Limb (tissue), 2 donors: ENCODE data around the gene TRIO.

Experiments
- DNase-seq, 2 donors: peaks; one replicate each; pipeline ENCODE4 v3.0.0-alpha.2; 2016; ENCODE audit errors: extremely low spot score in 2 of 2

TRIO gene

DNA sequence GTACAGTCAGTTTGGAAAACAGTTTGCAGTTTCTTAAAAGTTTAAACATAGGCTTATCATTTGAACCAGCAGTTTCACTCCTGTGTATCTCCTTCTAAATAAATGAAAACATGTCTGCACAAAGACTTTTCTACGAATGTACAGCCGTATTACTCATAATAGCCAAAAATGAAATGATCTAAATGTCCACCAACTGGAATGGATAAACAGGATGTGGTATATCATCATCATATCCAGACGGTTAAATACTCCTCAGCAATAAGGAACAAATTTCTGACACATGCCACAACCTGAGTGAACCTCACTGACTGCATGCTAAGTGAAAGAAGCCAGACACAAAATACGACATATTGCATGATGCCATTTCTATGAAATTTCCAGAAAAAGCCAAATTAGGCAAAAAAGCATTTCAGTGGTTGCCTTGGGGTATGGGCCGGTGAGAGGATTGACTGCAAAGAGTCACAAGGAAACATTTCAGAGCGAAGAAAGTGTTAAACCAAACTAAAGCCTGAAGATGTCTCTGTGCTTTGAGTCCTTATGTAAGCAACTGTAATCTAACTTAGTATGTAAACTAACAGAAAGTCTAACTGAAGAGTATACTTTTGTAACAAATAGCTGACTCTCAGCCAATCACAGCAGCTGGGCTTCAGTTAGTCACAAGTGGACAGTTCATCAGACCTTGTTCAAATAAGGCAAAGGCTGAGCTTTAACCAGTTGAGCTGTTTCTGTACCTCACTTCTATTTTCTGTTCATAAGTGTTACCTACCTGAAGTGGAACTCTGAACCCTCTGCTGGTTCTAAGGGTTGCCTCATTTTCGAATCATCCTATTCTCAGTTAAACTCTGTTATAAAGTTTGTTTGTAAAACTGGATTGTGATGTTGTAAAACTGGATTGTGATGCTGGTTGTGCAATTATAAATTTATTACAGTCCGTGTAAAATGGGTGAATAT lies 65.2 kb downstream of the TRIO start:
- no peak for DNase-seq

- no peak for DNase-seq
These were observed 66.2 kb downstream of the TRIO start for GRCh38 chr5:14209222-14209822.

- no peak for DNase-seq
These were observed 66.7 kb downstream of the TRIO start for GRCh38 chr5:14209836-14210235.

DNA sequence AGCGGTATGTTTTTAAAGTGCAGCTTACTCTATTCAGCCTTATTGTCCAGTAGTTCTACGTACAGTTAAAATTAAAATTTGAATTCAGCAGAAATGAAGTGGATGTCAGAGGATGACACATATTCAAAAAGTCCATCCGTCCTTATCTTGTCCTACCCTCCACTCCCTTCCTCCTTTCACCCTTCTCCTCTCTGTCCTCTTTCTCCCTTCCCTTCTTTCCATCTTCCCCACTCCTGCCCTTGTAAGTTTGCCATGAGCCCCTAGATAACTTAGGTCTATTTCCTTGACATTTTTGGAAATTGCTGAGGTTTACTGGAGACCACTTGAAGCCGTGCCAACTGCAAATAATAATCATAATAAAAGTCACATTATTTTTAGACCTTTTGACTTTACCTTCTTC lies 67.6 kb downstream of the TRIO start:
- DNase-seq: no peak

DNA sequence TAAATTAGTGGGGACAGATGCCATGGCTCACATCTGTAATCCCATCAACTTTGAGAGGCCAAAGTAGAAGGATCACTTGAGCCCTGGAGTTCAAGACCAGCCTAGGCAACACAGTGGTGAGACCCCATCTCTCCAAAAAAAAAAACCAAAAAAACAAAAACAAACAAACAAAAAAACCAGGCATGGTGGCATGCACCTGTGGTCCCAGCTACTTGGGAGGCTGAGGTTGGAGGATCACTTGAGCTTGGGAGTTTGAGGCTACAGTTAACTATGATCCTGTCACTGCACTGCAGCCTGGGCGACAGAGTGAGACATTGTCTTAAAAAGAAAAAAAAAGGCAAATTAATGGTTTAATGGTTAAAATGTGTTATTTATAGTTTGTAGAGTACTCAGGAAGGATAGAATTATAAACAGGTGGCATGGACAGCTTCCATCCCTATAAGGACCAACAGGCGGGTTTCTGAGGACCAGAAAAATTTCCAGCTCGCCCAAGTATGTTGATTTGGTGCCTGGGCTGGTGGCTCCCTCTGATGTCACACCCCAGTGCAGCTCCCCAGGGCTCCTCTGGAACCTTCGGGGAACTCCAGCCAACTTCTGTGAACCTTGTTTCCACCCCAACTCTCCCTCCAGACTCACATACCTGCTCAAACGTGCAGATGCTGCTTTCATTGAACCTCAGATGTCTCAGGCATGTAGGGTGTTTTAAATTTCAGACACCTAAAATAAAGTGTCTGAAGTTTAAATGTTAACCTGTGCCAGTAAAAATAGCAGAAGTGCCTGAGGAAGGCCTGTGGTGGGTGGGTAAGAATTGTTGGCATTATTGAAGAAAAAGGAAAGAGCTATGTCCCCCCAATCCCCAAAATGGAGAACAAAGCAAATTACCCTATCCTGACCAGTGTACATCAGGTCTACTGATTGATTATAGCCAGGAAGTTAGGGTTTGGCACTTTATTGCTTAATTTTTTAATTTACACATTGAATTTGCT lies 69.0 kb downstream of the TRIO start:
- DNase-seq: no peak

DNA sequence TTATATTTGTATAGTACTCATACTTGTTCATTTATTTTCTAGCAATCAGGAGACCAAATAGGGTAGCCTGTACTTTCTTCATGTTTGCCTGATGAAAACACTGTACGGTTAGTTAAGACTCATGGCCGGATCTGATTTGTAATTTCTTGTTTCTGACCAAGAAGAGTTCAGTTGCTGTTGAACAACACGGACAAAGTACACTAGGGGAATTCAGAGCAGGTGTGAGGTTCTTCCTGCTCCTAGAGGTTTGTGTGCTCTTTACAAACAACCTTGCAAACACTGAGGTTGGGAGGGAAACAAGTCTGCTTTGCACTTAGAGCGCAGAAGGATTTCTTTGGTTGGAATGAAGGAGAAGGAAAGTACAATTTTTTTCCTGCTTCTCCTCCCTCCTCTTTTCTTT lies 69.7 kb downstream of the TRIO start:
- DNase-seq: no peak

DNA sequence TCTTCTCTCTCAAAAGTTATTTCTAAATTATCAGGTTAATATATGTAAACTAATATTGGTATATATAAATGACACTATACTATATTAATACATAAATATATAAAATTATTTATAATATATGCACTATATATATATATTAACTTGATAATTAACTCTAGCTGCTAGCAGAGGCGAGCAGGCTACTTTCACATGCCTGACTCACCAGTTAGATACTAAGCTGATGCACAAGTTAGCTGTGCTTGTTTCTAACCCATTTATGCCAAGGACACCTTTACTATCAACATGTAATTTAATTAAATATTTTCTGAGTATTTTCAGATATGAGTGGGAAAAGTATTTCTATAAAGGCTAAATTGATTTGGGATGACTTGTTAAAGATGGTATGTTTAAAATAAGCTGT lies 70.1 kb downstream of the TRIO start:
- DNase-seq: no peak

GRCh38 chr5:14213813-14214585 lies 70.9 kb downstream of the TRIO start:
- DNase-seq: no peak

GRCh38 chr5:14215901-14216300 lies 72.8 kb downstream of the TRIO start:
- DNase-seq: no peak

- DNase-seq: no peak
These were observed 73.2 kb downstream of the TRIO start for GRCh38 chr5:14216372-14216771.

DNA sequence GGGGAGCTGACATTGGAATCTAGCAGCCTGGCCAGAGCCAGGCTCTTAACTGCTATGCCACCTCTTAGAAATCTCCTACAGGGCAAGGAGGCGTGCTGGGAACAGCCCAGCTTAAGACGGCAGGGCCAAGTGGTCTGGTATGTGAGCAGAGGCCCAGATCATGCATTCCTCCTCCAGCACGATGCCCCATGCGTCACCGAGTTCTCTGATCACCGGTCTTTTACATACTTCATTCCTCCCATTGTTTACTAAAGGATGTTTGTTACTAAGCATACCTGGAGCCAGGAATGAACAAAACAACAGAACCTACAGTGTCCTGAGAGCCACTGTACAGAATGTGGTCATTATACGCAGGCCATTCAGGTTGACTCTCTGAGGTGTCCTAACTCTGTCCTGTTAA lies 73.8 kb downstream of the TRIO start:
- no peak for DNase-seq

DNA sequence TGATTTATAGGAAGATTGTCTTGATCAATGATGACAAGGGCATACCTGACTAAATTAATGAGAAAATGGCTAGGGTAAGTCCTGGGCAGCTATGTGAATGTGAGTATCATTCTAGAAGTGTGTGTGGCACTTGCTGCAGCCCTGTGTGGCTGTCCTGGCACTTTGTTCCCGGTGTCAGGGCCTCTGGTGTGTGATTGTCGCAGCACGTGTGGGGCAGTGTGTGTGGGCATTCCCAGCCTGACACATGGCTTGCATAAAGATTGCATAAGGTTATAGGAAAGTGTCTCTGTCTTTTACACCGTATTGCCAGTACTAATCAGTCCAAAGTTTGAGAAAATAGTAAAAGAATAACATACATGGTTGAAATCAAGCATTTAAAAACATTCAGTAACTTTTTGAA lies 74.4 kb downstream of the TRIO start:
- DNase-seq: no peak

- no peak for DNase-seq
These were observed 74.9 kb downstream of the TRIO start for GRCh38 chr5:14218011-14218410.

DNA sequence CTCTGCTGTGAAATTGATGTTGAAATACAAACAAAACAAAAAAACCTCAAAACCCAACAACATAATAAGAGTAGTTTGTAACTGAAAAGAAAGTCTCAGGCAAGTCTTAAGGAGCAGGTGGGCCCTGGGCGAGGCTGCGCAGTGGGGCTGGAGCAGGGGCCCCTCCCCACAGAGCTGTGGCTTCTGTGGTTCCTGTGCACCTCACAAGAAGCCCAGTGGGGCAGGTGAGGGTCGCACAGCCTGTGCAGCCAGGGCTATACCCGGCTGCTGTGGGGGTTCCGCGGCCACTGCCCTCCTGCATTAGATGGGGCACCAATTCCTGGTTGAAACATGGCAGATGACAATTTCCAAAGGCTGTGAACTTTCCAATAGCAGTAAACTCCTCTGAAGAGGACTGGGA lies 75.3 kb downstream of the TRIO start:
- DNase-seq: no peak

GRCh38 chr5:14218897-14219573 lies 75.9 kb downstream of the TRIO start:
- DNase-seq: no peak

DNA sequence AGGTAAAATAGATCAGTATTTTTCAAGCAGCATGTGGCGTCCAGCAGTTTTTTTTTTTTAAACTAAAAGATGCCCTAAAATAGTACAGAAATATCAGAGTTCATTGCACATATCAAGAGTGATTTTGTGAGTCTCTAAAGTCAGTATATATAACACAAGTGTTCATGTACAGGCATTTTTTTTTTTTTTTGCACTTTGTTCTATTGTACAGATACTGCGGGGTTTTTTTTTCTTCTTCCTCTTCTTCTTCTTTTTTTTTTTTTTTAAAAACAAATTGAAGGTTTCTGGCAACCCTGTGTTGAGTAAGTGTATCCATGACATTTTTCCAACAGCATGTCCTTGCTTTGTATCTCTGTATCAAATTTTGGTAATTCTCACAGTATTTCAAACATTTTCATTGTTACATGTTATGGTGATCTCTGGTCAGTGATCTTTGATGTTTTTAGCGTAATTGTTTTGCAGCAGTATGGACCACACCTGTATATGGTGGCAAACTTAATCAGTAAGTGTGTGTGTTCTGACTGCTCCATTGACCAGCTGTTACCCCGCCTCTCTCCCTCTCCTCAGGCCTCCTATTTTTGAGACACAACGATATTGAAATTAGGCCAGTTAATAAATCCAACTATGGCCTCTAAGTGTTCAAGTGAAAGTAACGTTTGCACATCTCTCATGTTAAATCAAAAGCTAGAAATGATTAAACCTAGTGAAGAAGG lies 76.8 kb downstream of the TRIO start:
- no peak for DNase-seq

GRCh38 chr5:14220642-14221041 lies 77.5 kb downstream of the TRIO start:
- DNase-seq: no peak

GRCh38 chr5:14221732-14222131 lies 78.6 kb downstream of the TRIO start:
- DNase-seq: no peak

- no peak for DNase-seq
These were observed 79.1 kb downstream of the TRIO start for GRCh38 chr5:14222206-14222605.

DNA sequence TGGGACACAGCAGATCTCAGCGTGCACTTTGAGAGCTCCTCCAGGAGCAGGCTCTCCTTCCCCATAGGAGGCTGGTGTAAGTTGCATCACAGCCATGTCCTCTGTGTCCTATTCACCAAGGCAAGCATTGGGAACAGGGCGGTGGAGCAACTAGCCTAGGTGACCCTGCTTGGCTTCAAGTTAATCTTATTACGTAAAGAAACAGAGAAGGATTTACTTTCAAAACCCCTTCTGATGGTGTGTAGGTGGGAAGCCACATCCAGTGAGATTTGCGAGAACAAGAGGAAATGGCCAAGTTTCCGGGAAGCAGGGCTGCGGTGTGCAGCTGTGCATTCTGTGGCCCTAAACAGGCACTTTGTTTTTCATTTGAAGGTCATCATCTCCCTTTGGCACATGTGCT lies 80.2 kb downstream of the TRIO start:
- DNase-seq: no peak
